HL-60/S4 treated with retinoic acid at 250 ng/mL for 4 days and 3 days (cell line): ENCODE results near the gene CBLL2.
"Not testable (repeated sequence)": the region's sequence is repeated elsewhere in the genome, so short reads cannot be mapped to it uniquely, and the experiment has no call there.

ENCODE experiments used
- in situ Hi-C: fragments of 300-500 bp; cut with MboI; formaldehyde crosslinking; loops from 2 replicates; pipeline ENCODE4 v1.7.0; 2022; ENCODE audit warnings: low sequenced_read_pairs

Gene CBLL2, protein sequence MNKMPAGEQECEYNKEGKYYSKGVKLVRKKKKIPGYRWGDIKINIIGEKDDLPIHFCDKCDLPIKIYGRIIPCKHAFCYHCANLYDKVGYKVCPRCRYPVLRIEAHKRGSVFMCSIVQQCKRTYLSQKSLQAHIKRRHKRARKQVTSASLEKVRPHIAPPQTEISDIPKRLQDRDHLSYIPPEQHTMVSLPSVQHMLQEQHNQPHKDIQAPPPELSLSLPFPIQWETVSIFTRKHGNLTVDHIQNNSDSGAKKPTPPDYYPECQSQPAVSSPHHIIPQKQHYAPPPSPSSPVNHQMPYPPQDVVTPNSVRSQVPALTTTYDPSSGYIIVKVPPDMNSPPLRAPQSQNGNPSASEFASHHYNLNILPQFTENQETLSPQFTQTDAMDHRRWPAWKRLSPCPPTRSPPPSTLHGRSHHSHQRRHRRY

GRCh38 chrX:22272613-22273012, at the start of gene CBLL2:
Gene CBLL2 (plus strand): TSS chrX:22272913. CDS start chrX:22272992, 79 bp downstream.
- in situ Hi-C loops = no loop called here

GRCh38 chrX:22234380-22234779, 38.3 kb upstream of the CBLL2 start:
- in situ Hi-C loops = no loop called here

DNA sequence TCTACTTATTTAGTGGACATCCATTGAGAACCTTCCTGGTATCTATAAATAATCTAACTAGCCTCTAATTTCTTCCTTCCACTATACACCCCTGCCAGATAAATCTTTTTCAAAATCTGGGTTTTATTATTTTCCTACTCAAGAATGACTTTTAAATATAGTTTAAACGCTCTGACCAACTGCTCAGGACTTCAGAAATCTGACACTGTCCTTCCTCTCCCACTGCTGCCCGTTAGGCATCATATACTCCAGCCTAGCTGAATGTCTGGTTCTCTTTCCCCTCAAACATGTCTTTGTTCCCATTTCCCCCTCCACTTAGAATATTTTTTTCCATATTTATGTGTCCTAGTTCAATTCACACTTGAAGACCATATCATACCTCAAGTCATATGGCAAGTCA, 35.2 kb upstream of the CBLL2 start:
- in situ Hi-C loops = no loop called here

DNA sequence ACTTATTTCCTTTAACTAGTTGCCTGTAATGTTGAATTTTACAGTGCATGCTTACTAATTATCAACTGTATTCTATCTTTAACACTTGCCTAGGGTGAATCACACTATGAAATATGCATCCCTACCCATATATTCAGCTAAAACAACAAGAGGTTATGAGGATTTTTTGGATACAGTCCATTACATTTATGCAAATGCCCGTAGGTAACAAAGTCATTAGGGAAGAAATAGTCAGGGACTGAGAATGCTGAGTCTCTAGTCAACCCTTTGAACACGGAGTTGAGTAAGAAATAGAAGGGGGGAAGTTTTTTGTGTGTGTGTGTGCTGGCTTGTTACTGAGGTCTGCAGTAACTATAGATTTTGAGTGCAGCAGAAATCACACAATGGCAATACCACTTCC, 26.1 kb upstream of the CBLL2 start:
- in situ Hi-C loops = no loop called here

GRCh38 chrX:22247169-22247568, 25.5 kb upstream of the CBLL2 start:
- in situ Hi-C loops = no loop called here

- in situ Hi-C loops = no loop called here
These were observed 24.3 kb upstream of the CBLL2 start for GRCh38 chrX:22248401-22248800.

DNA sequence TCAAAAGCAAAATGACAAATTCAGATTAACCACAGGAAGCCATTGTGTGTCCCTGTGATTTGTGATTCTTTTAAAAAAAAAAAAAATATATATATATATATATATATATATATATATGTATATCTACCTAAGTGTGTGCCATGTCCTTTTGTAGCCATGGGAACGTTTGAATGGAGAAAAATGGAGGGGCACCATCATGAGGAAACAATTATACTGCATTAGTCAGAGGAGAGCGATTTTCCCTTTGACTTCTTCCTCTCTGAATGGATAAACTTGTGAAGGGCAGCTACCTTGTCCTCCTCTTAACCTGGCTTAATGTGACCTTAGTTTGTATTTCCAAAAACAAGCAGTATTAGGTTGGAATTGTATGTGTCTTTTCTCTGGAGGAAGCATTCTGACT, 23.3 kb upstream of the CBLL2 start:
- in situ Hi-C loops = no loop called here

- in situ Hi-C loops = no loop called here
These were observed 4.0 kb upstream of the CBLL2 start for GRCh38 chrX:22268706-22269105.

DNA sequence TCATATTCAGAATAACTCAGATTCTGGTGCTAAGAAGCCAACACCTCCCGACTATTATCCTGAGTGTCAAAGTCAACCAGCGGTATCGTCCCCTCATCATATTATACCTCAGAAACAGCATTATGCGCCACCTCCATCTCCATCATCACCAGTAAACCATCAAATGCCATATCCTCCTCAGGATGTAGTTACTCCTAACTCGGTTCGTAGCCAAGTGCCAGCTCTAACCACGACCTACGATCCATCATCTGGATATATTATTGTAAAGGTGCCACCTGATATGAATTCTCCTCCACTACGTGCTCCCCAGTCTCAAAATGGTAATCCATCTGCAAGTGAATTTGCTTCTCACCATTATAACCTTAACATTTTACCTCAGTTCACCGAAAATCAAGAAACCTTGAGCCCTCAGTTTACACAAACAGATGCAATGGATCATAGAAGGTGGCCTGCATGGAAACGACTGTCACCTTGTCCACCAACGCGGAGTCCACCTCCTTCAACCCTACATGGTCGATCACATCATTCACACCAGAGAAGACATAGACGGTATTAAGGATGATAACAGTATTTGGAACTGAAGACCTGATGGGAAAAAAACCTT, 1.1 kb downstream of the CBLL2 start:
- in situ Hi-C loops = no loop called here

DNA sequence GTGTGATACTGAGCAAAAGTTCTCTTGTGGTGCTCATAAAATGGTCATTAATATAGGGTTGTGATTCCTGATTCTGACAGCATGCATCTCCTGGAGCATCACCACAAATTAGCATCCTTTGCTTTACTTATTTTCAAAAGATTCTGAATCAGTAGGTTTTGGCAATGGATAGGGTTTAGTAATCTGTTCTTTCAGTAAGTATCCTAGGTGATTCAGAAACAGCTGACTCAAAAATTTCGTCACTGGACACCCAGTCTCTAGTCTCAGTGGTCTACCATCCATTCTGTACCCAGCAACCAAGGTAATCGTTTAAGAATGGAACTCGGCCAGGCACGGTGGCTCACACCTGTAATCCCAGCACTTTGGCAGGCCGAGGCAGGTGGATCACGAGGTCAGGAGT, 4.1 kb downstream of the CBLL2 start:
- in situ Hi-C loops = no loop called here

DNA sequence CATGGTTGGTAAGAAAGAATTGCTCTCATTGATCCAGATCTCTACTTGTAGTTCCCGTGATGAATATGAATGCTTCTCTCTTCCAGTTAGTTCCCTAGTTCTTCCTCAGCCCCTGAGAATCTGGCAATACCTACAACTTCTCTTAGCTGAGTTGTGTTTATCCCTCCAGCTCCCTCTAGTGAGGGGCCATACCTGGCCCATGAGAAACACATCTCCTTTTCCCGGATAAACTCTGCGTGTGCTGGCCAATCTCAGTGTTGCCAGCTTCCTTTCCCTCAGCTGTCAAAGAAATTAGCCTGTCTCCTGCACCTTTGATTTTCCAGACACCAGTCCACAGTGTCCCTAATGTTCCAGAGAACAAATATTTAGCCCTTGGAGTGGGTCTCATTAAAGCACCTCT, 5.7 kb downstream of the CBLL2 start:
- in situ Hi-C loops = no loop called here

DNA sequence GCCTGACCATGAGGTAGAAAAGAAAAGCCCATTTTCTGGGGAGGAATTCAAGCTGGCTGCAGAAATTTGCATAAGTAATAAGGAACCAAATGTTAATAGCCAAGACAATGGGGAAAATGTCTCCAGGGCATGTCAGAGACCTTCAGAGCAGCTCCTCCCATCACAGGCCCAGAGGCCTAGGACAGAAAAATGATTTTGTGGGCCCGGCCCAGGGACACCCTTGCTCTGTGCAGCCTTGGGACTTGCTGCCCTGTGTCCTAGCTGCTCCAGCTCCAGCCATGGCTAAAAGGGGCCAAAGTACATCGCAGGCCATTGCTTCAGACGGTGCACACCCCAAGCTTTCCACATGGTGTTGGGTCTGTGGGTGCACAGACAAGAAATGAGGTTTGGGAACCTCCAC, 16.5 kb downstream of the CBLL2 start:
- in situ Hi-C loops = not testable (repeated sequence)

DNA sequence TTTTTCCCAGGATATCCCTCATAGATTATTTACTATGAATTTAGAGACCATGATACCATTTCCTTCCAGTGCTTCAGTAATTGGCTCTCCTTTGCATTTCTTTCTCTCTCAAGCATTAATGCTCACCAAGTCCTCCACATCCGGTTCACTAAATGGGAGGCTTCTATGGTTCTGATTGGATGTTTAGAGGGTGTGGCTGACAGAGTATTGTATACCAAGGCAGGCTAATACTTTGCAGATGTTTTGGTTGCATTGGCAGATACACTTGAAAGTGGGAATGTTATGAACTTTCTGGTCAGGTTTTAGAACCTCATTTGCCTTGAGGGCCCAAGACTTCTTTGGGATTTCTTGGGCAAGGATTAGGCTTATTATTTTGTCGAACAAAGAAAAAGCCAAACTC, 24.2 kb downstream of the CBLL2 start:
- in situ Hi-C loops = no loop called here

GRCh38 chrX:22300130-22300529, 27.4 kb downstream of the CBLL2 start:
- in situ Hi-C loops = no loop called here

GRCh38 chrX:22310779-22311178, 38.1 kb downstream of the CBLL2 start:
- in situ Hi-C loops = no loop called here

- in situ Hi-C loops = no loop called here
These were observed 41.1 kb downstream of the CBLL2 start for GRCh38 chrX:22313766-22314165.

- in situ Hi-C loops = no loop called here
These were observed 41.5 kb downstream of the CBLL2 start for GRCh38 chrX:22314211-22314610.

- in situ Hi-C loops = no loop called here
These were observed 42.0 kb downstream of the CBLL2 start for GRCh38 chrX:22314692-22315091.

- in situ Hi-C loops = no loop called here
These were observed 42.4 kb downstream of the CBLL2 start for GRCh38 chrX:22315151-22315550.

- in situ Hi-C loops = no loop called here
These were observed 47.6 kb downstream of the CBLL2 start for GRCh38 chrX:22320236-22320873.

- in situ Hi-C loops = no loop called here
These were observed 50.8 kb downstream of the CBLL2 start for GRCh38 chrX:22323541-22323940.
